Uterus (tissue), 2 donors: ENCODE data around the gene AADAT.

ENCODE experiments used
- CTCF ChIP-seq, 4 experiments: fragments of 200-600 bp in 2 of 4; fragments of 450-650 bp in 2 of 4; sonication (generic) in 2 of 4; IDR thresholded peaks; one replicate each; pipeline ENCODE4 v1.5.1; 2016 to 2019; ENCODE audit warnings: antibody characterized with exemption in 4 of 4, mild to moderate bottlenecking in 2 of 4, moderate library complexity in 1 of 4
- POLR2A ChIP-seq, 2 donors: fragments of 450-650 bp; IDR thresholded peaks; one replicate each; pipeline ENCODE4 v1.6.1; 2016; ENCODE audit warnings: antibody characterized with exemption in 2 of 2, mild to moderate bottlenecking in 1 of 2, moderate library complexity in 1 of 2

DNA sequence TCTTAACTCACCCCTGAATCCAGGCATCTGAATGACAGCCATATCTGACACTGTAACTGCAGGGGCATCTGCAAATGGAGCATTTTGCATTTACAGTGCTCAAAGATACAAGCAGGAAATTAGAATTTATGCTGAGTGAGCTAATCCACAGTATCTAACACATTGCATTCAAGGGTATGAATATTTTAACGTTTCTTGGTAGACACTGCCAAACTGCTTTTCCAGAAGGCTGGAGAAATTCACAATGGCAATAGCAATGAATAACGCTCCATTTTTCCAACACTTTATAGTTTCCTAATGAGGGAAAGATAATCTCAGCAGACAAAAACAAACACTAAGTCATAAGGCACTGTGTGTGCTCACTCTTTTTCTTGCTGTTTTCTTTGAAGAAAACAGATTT is 30.9 kb downstream of the AADAT start:
- TF ChIP-seq CTCF (IDR thresholded peaks at IDR 0.05) (no peak), POLR2A (IDR thresholded peaks at IDR 0.05) (no peak)
